Hepatocyte (in vitro differentiated cells): Measurements from ENCODE around the gene SLC12A8.

ENCODE experiments used
- CTCF ChIP-seq: fragments of 200-600 bp; sonication (generic); IDR thresholded peaks from 2 replicates; pipeline ENCODE4 v1.5.1; 2016; ENCODE audit warnings: antibody characterized with exemption, mild to moderate bottlenecking; ENCODE audit not compliant: poor library complexity
- EZH2 ChIP-seq: fragments of 200-600 bp; sonication (generic); IDR thresholded peaks from 2 replicates; pipeline ENCODE4 v1.6.1; 2016; ENCODE audit warnings: antibody characterized with exemption, mild to moderate bottlenecking, borderline replicate concordance
- EZH2phosphoT487 ChIP-seq: fragments of 200-600 bp; sonication (generic); IDR thresholded peaks from one replicate; pipeline ENCODE4 v1.6.1; 2018; ENCODE audit warnings: antibody characterized with exemption, mild to moderate bottlenecking, low read depth, moderate library complexity; ENCODE audit not compliant: unreplicated experiment, severe bottlenecking

- TF ChIP-seq EZH2: no peak
- no peak for TF ChIP-seq CTCF
- TF ChIP-seq EZH2phosphoT487: no peak
These were observed 113.8 kb downstream of the SLC12A8 start for GRCh38 chr3:125098611-125099291.
